GM19467 (cell line): ENCODE measurements around the gene PMS2.
"Not testable (repeated sequence)": the region's sequence is repeated elsewhere in the genome, so short reads cannot be mapped to it uniquely, and the experiment has no call there.

ENCODE experiments used
- ATAC-seq: cut with Tn5 transposase; IDR thresholded peaks from one replicate; pipeline ENCODE4 v1.9.1; 2021; ENCODE audit warnings: mild to moderate bottlenecking, moderate library complexity; ENCODE audit not compliant: unreplicated experiment

Gene PMS2, protein sequence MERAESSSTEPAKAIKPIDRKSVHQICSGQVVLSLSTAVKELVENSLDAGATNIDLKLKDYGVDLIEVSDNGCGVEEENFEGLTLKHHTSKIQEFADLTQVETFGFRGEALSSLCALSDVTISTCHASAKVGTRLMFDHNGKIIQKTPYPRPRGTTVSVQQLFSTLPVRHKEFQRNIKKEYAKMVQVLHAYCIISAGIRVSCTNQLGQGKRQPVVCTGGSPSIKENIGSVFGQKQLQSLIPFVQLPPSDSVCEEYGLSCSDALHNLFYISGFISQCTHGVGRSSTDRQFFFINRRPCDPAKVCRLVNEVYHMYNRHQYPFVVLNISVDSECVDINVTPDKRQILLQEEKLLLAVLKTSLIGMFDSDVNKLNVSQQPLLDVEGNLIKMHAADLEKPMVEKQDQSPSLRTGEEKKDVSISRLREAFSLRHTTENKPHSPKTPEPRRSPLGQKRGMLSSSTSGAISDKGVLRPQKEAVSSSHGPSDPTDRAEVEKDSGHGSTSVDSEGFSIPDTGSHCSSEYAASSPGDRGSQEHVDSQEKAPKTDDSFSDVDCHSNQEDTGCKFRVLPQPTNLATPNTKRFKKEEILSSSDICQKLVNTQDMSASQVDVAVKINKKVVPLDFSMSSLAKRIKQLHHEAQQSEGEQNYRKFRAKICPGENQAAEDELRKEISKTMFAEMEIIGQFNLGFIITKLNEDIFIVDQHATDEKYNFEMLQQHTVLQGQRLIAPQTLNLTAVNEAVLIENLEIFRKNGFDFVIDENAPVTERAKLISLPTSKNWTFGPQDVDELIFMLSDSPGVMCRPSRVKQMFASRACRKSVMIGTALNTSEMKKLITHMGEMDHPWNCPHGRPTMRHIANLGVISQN

DNA sequence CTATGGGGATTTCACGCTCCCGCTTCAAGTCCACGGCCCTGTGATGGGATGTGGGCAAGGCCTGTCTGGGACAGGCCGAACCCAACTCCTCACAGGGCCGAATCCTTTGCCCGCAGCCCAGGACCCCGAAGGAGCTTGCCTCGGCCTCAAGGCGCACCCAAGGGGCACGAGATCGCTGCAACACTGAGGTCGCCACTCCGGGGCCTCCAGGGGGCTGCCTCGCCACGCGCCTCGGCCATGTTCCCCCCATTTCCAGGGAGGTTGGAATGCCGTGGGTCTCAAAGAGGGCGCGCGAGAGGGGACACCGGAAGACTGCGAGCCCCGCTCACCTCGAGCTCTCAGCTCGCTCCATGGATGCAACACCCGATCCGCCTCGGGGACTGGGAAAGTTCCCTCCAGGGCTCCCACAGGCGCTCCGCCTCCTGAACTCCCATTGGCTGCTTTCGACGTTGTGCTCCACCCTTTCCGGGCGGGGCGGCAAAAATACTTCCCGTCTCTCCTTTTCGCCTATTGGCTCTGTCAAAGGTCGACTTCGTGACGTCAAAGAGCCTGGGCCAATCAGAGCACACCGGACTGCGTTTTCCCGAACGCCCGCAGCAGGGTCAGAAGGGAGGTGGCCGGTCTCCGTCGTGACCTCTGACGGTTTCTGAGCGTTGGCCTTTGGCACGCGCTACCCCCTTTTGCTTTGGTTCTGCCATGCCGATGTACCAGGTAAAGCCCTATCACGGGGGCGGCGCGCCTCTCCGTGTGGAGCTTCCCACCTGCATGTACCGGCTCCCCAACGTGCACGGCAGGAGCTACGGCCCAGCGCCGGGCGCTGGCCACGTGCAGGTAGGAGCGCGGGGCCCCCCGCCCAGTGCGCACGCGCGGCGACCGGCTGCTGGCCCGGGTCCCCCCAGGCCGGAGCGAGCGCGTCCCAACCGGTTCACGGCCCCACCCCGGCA, at the start of gene PMS2, which contains the start of gene AIMP2:
Gene PMS2, minus strand, starts transcription at position 382 of the 944 bp plus-strand sequence. Its CDS starts 30 bp downstream, at position 352.
Gene AIMP2, plus strand, starts transcription at position 605 of the 944 bp plus-strand sequence. Its CDS starts 92 bp downstream, at position 697.
- ATAC-seq = peak; percentile 91

DNA sequence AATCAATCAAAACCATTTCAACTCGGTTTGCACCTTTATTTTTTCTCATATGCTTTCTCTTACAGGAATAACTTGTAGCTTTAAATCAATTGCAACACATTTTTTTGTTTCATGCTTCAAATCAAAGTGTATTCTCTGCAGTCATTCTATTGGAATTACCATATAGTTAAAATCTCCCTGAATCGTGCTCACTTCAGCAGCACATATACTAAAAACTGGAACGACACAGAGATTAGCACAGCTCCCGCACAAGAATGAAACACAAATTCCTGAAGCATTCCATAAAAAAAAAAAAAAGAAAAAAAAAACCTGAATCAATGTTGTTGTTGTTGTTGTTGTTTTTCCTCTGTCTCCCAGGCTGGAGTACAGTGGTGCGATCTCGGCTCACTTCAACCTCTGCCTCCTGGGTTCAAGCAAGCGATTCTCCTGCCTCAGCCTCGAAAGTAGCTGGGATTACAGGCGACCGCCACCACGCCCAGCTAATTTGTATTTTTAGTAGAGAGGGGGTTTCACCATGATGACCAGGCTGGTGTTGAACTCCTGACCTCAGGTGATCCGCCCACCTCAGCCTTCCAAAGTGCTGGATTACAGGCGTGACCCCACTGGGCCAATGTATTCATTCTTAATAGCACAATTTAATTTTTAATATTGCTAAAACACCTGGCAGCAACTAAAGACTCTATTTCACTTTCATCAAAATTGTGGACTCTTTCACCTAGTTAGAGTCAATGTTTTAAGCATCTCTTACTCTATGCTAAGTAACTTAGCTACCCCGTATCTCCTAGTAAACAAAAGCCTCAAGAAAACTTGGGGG, 48.7 kb upstream of the PMS2 start:
- no peak for ATAC-seq

DNA sequence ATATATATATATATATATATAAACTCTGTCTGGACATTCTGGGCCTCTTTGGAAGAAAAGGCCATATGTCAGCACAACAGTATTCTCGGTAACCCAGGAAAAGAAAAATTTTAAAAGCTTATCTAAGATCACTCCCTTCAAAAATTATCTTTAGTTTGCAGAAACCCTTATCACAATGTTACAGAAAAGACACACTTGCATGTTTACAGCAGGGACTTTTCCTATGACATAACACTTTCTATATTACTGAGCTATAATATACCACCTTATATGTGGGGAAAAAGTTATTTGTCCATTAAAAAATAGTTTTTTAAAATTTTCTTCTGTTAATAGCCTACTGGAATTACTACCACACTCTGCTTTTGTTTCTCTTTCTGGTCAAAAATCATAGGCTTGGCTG, 47.8 kb upstream of the PMS2 start:
- no peak for ATAC-seq

DNA sequence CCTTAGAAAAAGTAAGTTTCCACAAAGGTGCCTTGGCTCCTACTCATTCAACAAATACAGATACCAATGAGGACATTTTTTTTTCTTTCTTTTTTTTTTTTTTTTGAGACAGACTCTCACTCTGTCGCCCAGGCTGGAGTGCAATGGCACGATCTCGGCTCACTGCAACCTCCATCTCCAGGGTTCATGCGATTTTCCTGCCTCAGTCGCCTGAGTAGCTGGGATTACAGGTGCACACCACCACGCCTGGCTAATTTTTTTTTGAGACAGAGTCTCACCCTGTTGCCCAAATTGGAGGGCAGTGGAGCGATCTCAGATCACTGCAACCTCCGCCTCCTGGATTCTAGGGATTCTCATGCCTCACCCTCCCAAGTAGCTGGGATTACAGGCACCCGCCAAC, 42.3 kb upstream of the PMS2 start:
- not testable (repeated sequence) for ATAC-seq

DNA sequence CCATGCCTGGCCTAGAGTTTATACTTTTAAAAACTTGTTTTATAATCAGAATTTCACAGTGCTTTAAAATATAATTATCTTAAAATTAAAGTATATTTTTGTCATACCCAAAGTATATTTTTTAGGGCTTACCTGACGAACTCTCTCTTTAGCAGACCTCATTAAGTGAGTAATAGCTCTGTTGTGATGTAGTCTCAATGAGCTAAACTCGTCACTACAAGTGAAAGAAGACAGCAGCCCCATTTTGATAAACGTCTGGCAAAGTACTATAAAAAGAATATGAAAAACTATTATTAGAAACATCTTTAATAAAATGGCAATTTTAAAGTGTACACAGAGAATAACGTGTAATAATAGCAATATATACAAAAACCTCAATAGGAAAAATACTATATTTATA, 40.9 kb upstream of the PMS2 start:
- ATAC-seq = no peak

DNA sequence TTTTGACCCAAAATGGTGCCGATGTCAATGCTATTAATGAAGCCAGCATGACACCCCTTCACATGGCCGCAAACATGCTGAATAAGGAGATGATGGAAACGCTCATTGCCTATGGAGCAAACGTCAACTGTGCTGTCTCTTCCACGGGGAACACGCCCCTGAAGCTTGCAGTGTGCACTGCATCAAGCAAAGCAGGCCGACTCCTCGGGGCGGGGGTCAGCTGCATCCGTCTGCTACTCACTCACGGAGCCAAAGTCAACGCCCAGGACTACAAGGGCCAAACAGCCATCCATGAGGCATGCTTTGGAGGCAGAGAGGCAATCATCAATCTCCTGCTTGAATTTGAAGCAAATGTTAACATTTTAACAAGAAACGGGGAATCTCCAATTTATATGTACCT, 26.8 kb upstream of the PMS2 start:
- ATAC-seq = no peak

DNA sequence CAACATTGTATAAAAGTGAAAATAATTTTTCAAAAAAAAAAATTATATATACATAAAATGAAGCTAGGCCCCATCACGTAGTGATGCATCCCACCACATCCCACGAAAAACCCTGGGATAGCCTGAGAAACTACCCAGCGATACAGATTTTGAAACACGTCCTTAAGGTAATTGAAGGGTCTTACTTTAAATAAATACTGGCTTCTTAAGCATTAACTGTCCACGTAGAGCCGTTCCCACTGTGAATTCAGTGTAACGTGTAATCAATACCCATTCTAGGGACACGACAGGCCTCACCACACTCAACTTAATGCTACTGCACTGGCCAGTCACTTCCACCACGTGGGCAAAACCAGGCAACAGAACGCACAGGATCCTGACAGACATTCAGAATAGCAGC, 26.3 kb upstream of the PMS2 start:
- no peak for ATAC-seq

DNA sequence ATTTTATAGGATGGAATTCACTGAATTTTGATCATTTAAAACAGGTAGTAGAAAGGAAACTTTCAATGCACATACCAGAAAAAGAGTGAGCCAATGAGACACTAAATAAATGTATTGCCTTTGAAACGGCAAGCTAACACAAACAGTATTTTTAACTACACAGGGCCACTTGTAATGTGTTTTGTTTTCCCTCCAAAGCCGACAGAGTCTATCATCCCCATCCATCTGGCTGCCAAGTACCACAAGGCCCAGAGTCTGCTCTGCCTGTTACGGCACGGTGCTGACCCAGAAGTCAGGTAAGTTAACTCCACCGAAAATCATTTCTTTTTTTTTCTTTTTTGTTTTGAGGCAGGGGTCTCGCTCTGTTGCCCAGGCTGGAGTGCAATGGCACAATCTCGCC, 23.8 kb upstream of the PMS2 start:
- no peak for ATAC-seq

DNA sequence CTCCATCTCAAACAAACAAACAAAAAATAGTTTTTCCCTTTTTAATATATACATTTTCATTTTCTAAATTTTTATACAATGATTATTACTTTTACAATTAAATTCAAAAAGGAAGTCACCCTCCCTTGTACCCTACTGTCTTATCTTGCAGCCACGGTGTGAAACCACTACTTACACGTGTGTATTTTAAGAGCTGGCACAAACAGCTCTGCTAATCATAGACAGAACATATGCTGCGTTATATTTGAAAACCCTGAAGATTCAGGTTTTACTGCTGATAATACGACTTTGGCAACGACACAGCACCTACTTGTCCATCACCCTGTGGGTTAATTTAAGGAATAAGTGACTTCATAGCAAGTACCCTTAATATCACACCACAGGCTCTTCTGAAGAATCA, 23.3 kb upstream of the PMS2 start:
- ATAC-seq = no peak

DNA sequence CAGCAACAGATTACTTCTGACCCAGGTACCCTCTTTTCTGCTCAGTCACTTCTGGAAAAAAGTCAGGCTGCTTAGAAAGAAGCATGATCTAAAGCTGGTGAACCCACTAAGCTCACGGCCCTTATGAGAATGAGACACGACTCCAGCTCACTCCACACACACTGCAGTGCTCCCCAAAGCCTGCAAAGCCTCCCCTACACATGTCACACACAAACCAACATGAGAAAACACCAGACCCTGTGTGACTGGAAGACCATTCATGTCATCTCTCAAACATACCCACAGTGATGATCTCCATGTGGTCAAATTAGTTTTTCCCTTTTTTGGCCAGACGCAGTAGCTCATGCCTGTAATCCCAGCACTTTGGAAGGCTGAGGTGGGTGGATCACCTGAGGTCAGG, 22.7 kb upstream of the PMS2 start:
- no peak for ATAC-seq

DNA sequence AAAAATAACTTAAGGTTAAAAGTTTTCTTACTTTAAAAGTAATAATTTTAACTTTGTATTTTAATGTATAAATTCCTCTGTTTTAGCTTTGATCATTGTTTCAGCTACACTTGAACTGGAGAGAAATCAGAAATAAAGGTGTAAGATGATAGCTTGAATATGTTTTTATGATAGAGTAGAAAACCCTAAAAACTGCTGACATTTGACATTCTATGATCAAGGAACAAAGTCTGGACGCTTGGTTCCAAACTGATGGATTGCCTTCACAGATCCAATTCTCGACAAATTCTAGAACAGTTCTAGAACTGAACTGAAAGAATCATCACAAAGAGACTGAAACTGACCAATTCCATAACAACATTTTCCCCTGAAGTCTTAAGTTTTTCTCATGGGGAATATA, 22.1 kb upstream of the PMS2 start, which contains the start of gene ANKRD61:
Gene ANKRD61, plus strand, starts transcription at position 389 of the 400 bp plus-strand sequence. Its CDS starts 0 bp downstream, at position 389.
- no peak for ATAC-seq

DNA sequence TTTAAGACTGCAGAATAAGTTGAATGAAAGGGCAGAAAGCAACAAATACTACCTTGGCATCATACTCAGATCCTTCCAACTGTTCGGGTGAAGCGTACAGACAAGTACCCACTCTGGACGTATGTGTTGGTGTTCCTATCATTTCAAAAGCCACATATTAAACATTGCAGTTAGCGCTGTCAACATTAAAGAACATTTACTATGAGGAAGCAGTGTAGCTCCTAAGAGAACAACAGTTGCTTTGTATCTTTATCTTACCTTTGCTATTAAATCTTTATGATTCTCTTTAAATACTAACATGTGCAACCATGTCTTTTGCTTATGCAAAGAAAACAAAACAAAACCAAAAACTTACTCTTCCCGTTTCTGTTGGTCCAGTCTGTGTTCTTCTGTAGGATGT, 19.7 kb upstream of the PMS2 start:
- ATAC-seq = no peak

DNA sequence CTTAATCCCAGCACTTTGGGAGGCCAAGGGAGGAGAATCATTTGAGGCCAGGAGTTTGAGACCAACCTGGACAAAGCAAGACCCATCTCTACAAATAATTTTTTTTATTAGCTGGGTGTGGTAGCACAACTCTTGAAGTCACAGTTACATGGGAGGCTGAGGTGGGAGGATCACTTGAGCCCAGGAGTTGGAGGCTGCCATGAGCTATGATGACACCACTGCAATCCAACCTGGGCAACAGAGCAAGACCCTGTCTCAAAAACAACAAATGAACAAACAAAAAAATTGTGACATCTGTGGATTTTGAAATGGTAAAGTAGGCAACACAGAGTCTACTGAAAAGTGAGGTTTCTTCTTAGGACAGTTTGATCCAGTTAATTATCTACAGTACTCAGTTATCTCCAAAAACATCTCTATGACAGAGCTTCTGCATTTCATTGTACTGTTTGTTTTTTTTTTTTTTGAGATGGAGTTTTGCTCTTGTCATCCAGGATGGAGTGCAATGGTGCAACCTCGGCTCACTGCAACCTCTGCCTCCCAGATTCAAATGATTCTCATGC, 19.0 kb upstream of the PMS2 start:
- ATAC-seq = no peak

DNA sequence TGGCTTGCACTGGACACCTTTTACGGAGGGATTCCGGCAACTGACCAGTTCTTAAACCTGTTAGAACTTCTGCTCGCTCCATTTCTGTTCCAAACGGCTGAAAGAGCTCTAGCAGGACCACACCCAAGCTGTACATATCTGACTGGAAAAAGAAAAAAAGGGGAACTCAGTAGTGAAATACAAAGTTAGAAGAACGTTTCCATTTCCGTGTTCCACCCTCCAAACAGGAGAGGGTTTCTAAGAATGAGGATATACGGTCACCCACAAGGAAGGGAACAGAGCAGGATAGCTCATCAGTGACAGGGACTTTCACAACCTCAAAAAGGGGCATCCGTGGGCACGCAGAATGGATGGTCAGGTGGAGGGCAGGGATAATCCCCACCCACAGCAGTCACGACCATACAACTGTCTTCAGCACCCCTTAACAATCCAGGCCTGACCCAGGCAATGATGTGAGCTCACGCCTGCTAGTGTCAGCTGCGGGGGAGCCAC, 18.0 kb upstream of the PMS2 start:
- ATAC-seq = no peak

DNA sequence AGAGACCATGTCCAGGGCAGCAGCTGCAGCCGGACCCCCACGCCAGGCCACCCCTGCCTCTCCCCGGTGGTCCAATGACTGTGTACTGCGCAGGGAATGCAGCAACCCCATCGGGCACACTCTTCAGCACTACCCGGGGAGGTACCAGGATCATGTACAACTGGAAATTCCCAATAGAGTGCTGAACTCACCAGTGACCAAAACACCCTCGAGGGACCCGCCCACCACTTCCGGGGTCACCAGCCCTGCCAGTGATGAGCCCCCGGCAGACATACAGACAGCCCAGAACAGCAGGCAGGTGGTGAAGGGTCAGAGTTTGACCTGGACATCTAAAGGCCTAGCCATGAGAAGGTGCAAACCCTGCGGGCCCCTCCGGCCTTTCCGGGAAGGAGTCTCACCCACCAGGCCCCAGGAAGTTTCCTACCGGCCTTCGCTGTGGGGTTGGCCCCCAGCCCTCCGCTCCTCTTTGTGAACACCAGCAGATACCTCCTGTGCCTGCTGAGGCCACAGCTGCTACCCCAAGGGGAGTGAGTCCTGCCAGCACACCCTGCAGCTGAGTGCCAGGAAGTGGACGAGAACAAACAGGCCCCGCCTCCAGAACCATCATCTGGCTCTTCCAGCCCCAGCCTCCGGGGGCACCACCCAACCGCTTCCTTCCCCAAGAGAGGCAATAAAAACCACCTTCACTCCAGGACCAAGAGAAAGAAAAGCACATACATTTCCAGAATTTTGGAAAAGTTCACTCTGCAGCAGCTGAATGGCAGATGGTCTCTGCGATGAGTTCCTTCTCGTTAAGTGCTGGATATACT, 17.4 kb upstream of the PMS2 start:
- ATAC-seq = no peak

DNA sequence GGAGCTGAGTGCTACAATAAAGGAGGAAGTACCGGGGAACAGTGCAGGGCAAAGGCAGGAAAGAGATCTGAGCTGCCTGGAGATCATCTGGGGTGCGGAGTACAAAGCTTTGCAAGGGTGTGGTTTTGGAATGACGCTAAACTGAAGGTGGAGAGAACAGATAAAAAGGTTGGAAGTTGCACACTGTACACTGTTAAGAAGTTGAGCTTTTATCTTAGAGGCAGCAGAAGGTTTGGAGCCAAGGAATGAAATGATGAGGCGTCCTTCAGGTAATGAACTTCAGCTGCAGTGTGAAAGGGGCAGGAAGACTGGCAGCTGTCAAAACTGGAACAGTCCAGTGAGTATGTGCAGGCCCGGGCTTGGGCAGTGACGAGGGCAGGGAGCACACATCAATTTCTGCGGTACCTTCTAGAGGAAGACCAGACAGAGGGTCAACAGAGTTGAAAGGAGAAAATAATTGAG, 15.2 kb upstream of the PMS2 start:
- ATAC-seq = no peak

DNA sequence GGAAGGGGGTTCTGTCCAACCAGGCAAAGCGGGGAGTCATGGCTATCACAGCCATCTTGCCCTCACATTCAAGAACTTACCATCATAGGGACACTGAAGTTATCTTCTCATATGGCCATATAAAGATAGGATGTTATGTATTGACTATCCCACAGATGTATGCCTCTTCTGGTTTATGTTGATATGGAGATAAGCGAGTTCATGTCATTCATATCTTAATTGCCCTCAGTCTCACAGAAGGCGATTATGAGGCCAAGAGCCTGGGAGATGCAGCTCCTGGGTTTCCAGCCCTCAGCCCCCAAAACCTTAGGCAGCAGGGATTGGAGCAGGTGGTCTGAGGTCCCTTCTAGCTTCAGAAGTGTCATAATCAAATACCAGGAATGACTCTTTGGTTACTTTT, 13.9 kb upstream of the PMS2 start:
- no peak for ATAC-seq
